Liver (tissue), 3 donors: Measurements from ENCODE around the gene LY6G6C.

Source experiments
- ATF3 ChIP-seq: IDR thresholded peaks from 2 replicates; pipeline ENCODE4 v1.6.1; 2016; ENCODE audit warnings: antibody characterized with exemption
- CTCF ChIP-seq: fragments of 150-350 bp; IDR thresholded peaks from 2 replicates; pipeline ENCODE4 v1.5.1; 2017; ENCODE audit warnings: improper control_type of control experiment, low read depth, low read length; ENCODE audit not compliant: missing input control
- EGR1 ChIP-seq, 2 donors: IDR thresholded peaks; 2 replicates each; pipeline ENCODE4 v1.6.1; 2016 to 2018; ENCODE audit warnings: antibody characterized with exemption in 2 of 2, low read depth in 2 of 2
- FOXA1 ChIP-seq: IDR thresholded peaks from 2 replicates; pipeline ENCODE4 v1.6.1; 2016; ENCODE audit warnings: antibody characterized with exemption
- GABPA ChIP-seq, 2 donors: IDR thresholded peaks in 1 of 2; conservative IDR thresholded peaks in 1 of 2; 2 replicates each; pipeline ENCODE4 v1.6.1; 2016; ENCODE audit warnings: antibody characterized with exemption in 2 of 2, mild to moderate bottlenecking in 1 of 2, moderate library complexity in 1 of 2
- JUND ChIP-seq, 2 donors: IDR thresholded peaks; 2 replicates each; pipeline ENCODE4 v1.6.1; 2016; ENCODE audit warnings: antibody characterized with exemption in 2 of 2
- MAX ChIP-seq: IDR thresholded peaks from 2 replicates; pipeline ENCODE4 v1.6.1; 2016; ENCODE audit warnings: antibody characterized with exemption
- RAD21 ChIP-seq, 2 donors: IDR thresholded peaks; 2 replicates each; pipeline ENCODE4 v1.6.1; 2016; ENCODE audit warnings: antibody characterized with exemption in 2 of 2, mild to moderate bottlenecking in 2 of 2
- REST ChIP-seq: IDR thresholded peaks from 2 replicates; pipeline ENCODE4 v1.6.1; 2016; ENCODE audit warnings: antibody characterized with exemption, mild to moderate bottlenecking
- RXRA ChIP-seq, 2 donors: IDR thresholded peaks; 2 replicates each; pipeline ENCODE4 v1.6.1; 2017 to 2018; ENCODE audit warnings: antibody characterized with exemption in 2 of 2, mild to moderate bottlenecking in 1 of 2
- SP1 ChIP-seq: IDR thresholded peaks from 2 replicates; pipeline ENCODE4 v1.6.1; 2018; ENCODE audit warnings: antibody characterized with exemption, mild to moderate bottlenecking
- TAF1 ChIP-seq: conservative IDR thresholded peaks from 2 replicates; pipeline ENCODE4 v1.6.1; 2016; ENCODE audit warnings: antibody characterized with exemption, mild to moderate bottlenecking
- YY1 ChIP-seq: IDR thresholded peaks from 2 replicates; pipeline ENCODE4 v1.6.1; 2016; ENCODE audit warnings: antibody characterized with exemption, mild to moderate bottlenecking
- donor health status: healthy.
- donor health status: healthy.

GRCh38 chr6:31712296-31712695 is 9.2 kb downstream of the LY6G6C start:
- TF ChIP-seq CTCF (no peak), RXRA (IDR thresholded peaks at IDR 0.05) (no peak), TAF1 (no peak), YY1 (no peak), GABPA (IDR thresholded peaks at IDR 0.05 in 1 of 2, conservative IDR thresholded peaks at IDR 0.05 in 1 of 2) (no peak), REST (no peak), SP1 (no peak), MAX (no peak), ATF3 (no peak), RAD21 (IDR thresholded peaks at IDR 0.05) (peak in 1 of 2 donors; percentile 30), JUND (IDR thresholded peaks at IDR 0.05) (no peak), FOXA1 (no peak), EGR1 (IDR thresholded peaks at IDR 0.05; ENCODE audit: low read depth in 2 of 2) (no peak)
